HG02884 (cell line): ENCODE results near the gene CALR.
"Not testable (repeated sequence)": the region's sequence is repeated elsewhere in the genome, so short reads cannot be mapped to it uniquely, and the experiment has no call there.

Experiments used
- ATAC-seq: cut with Tn5 transposase; IDR thresholded peaks from one replicate; pipeline ENCODE4 v1.9.1; 2021; ENCODE audit warnings: mild to moderate bottlenecking, moderate library complexity; ENCODE audit not compliant: unreplicated experiment

CALR gene

DNA sequence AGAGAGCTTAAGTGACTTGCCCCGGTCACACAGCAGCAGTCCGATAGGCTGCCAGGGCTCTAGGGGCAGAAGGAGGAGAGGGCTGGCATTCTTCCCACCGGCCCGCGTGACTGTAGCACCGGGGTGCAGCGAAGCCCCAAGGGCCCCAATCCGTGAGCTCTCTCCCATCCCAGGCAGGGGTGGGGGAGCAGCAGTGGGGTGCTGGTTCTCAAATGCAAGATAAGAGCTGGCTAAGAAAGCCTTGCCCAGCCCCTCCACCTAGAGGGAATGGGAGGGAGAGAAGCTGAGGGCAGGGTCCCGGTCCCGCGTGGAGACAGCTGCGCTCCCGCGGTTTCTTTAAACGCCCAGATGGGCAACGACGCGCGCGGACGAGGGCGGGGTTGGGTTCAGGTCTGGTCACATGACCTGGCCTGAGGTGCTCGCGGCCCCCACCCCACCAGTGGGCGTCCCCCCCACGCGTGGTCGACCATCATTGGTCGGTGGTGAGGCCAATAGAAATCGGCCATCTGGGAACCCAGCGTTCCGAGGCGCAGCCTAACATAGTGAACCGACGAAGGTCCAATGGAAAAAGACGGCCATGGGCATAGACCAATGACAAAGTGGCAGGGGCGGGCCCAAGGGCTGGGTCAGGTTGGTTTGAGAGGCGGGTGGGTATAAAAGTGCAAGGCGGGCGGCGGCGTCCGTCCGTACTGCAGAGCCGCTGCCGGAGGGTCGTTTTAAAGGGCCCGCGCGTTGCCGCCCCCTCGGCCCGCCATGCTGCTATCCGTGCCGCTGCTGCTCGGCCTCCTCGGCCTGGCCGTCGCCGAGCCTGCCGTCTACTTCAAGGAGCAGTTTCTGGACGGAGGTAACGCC is at the start of gene CALR:
Gene CALR, plus strand, starts transcription at position 683 of the 852 bp plus-strand sequence. Its CDS starts 71 bp downstream, at position 754.
- peak; percentile 83 for ATAC-seq

DNA sequence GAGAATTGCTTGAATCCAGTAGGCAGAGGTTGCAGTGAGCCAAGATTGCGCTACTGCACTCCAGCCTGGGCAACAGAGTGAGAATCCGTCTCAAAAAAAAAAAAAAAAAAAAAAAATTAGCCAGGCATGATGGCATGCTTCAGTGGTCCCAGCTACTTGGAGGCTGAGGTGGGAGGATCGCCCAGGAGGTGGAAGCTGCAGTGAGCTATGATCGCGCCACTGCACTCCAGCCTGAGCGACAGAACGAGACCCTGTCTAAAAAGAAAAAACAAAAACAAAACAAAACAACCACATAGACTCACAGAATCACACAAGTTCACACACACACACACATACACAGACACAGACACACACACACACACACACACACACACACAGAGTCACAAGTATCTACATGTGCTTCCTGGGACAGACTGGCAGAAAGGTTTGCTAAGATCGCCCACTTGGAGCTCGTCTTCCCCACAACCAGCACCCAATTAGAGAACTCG is 48.1 kb upstream of the CALR start:
- not testable (repeated sequence) for ATAC-seq

DNA sequence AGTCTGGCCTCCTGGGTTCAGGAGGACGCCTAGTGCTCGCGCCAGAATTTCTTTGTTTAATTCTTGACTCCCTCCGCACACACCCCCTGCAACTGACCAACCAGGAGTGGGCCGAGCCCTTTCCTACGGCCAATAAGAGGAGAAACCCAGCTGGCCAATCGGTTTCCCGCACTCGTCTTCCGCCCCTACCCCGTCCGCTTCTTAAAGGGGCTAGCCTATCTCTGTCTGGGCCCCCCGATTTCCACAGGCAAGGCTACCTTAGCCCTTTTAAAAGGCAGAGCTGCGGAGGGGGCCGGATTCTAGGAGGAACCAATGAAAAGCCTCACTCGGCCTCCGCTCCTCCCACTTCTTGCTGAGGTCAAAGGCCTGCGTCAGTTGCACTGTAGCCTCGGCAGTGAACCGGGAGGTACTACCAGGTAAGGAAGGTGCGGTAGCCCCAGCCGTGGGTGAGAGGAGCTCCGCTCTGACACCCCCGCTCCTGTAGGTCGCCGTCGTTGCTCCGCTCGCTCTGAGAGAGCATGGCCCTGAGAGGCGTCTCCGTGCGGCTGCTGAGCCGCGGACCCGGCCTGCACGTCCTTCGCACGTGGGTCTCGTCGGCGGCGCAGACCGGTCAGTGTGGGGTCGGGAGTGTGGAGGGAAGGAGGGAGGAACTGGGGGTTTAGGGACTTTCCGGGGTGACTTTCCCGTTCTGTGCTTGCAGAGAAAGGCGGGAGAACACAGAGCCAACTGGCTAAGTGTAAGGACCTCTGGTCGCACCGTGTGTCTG is 47.4 kb upstream of the CALR start, which contains the start of gene GCDH:
Gene GCDH, plus strand, starts transcription at position 374 of the 766 bp plus-strand sequence. Its CDS starts 145 bp downstream, at position 519.
- peak; percentile 97 for ATAC-seq

DNA sequence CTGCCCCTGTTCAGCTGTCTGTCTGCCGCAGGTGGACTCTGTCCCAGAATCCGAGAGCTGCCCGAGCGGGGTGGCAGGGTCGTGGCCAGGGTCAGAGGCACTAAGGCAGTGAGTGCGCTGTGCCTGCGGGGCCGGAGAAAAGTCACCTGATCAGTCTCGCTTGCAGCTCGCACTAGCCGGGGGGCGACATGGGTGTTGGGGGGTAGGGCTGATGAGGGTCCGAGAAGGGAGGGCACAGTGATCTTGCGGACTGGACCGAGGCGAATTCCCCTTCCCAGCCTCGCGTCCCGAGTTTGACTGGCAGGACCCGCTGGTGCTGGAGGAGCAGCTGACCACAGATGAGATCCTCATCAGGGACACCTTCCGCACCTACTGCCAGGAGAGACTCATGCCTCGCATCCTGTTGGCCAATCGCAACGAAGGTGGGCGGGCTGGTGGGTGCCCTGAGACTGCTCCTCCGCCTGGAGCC is 46.8 kb upstream of the CALR start:
- ATAC-seq = no peak

DNA sequence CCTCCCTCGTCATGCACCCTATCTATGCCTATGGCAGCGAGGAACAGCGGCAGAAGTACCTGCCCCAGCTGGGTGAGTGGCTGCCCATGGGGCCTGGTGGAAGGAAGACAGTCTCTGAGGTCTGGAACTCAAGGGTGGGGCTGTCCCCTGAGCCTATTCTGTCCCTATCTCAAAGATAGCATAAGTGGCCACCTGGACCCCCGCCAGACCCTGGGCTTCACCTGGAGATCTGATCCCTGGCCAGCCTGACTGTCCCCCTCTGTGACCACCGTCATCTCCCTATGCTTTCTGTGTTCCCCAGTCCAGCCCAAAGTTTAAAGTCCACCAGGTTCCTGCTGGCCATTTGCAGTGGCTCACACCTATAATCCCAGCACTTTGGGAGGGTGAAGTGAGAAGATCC is 44.8 kb upstream of the CALR start:
- ATAC-seq = no peak

DNA sequence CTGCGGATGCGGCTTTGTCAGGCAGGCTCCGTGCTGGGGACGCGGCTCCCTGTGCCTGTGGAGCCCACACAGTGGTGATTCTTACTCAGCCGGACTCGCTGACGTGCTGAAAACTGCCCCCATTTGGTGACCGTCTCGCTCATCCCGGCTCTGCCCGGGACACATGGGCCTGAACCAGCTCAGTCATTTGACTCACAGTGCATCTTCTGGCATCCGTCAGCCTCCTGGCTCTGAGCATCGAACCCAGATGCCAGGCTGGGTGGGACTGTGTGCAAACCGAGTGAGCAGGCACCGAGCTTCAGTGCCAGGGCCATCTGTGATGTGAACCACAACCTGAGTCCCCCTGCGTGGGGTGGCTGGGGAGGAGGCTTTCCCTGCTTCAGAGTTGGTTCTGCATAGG is 41.9 kb upstream of the CALR start:
- ATAC-seq = no peak

DNA sequence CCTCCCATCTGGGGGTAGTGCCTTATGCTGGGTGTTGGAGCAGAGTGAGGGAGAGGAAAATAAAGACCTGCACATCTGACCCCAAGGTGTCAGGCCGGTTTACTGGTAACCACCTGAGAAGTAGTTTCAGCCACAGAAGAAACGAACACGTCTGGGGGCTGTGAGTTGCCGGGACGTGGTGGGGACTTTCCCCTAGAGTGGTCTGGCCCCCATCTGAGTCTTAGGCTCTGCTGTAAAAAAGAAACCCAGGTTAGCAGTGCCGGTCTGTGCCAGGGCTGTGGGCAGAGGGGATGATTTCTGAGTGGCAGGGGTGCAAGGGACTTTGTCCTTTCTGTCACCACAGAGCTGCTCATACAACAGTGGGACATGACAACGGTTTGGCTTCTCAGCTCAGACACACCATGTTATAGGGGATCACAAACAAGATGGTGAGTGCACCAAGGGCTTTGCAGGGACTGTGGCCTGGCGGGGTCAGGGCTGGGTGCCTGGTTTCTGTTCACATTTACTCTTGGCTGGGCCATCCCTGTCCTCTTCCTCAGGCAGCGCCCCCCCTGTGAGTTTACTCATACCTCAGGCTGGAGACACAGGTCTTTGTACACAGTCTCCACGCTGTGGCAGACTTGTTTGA is 38.4 kb upstream of the CALR start:
- no peak for ATAC-seq

DNA sequence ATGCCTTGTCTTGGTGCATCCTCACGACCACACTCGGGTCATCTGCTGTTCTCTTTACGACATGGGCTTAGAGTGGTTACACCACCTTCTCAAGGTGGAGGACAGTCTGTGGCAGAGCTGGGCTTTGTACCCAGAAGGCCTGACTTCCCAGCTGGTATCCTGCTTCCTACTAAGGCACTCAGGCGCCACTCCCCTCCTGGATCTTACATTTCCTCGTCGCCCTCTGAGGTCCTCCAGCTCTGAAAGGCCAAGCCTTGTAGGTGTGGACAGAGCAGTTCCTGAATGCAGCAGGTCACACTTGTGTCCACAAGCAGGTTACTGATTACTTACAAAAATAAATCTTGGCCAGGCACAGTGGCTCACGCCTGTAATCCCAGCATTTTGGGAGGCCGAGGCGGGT is 31.2 kb upstream of the CALR start:
- ATAC-seq = no peak

DNA sequence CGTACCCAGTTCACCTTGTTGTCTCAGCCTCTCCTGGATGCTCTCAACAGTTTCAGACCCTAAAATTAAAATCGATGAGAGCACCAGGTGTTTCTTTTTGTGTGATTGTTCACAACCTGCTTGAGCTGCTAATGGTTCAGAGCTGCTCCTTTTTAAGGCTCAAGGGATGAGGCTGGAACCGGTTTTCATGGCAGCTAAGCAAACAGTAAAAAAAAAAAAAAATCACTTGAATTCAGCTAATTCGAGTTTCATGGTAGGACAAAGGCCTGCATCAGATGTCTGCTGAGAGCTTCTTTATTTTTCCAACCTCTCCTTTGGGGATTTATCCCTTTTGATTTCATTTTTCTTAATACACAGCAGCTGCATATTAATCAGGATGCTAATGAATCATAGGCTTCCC is 25.8 kb upstream of the CALR start:
- ATAC-seq = no peak

DNA sequence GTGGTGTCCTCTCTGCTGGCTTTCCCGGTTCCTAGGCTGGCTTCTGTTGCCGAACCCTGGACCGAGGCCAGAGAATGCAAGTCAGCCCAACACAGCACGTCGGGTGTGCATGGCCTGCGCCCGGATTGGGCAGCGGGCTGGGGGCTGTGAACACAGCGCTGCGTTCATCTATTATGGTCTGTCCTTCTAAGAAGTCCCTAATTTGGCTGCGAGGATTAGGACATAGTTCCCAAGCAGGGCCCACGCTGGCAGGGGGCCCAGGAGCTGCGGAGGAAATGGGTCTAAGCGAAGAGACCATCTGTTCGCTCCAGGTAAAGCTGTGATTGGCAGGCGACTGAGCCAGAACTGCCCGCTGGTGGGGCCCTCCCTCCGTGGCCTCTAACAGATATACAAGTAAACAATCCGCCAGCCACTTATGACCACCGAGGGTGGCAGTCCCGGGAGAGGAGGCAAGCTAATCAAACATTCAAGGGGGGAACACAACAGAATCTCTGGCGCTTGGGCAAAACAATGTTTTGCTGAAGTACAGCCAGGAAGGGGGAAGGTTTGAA is 25.3 kb upstream of the CALR start:
- no peak for ATAC-seq

DNA sequence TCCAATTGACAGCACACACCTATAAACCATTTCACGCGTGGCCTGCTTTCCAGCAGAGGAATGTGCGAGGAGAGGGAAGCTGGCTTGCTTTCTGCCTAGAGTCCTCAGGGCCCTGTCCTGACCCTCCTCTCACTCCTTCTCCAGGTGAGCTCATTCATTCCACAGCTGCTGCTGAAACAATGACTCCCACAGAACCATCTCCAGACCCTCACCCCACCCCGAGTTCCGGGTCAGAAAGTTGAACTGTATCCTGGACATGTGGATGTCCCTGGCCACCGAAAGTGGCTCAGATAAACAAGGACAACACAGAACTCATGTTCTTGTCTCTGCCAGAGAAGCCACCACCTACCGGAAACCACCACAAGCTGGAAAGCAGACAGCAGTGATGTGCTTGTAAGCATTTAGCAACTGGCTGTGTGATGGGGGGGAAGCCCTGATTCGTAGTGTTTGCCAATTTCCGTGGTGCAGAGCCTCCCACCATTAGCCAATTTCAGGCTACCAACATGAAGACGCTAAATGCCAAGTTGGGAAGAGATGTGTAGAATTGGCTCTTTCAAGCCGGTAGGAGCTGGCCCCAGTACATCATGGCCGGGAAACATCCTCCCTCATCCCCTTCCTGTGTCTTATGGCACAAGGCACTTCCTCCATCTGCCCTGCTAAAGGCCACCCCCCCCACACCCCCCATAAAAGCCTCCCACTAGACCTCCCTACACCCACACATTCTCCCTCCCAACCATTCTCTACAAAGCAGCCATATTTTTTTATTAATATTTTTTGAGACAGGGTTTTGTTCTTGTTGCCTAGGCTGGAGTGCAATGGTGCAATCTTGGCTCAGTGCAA is 24.3 kb upstream of the CALR start:
- no peak for ATAC-seq

DNA sequence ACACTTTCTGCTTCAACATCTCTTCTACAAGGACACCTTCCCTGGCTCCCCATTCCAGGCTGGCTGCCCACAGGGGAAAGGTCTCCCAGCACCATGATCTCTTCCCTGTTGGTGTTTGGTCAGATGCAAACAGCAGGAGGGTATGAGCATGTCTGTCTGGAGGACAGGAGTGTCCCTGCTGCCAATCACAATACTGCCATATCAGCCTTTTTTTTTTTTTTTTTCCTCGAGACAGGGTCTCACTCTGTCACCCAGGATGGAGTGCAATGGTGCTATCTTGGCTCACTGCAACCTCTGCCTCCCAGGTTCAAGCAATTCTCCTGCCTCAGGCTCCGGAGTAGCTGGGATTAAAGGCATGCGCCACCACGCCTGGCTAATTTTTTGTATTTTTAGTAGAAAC is 22.5 kb upstream of the CALR start:
- ATAC-seq = not testable (repeated sequence)

DNA sequence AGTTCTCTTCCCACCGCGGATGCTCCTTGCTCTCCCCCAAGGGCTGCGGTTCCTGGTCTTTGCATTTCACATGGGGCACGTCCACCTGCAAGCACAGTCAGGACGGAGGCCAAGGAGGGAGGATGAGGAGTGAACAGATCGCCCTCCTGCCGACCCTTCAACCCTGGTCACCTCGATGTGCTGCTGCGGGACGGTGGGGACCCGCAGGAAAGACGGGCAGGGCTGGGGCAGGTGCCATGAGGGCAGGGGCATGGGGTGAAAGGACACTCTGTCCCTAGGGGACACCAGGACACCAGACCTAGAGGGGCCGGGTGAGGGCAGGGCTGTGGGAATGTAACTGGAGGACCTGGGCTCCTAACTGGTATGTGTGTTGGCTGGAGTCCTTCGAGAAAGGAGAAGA is 20.2 kb upstream of the CALR start:
- no peak for ATAC-seq

DNA sequence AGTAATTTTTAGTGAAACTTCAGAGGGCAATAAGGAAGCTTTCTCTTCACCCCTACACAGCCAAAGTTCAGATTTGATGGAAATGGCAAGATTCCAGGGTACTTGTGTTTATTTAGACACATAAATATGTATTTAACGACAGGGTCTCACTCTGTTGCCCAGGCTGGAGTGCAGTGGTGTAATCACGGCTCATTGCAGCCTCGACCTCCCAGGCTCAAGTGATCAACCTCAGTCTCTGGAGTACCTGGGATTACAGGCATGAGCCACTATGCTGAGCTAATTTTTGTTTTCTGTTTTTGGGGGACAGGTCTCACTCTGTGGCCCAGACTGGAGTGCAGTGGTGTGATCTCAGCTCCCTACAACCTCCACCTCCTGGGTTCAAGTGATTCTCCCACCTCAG is 17.4 kb upstream of the CALR start:
- ATAC-seq = no peak

DNA sequence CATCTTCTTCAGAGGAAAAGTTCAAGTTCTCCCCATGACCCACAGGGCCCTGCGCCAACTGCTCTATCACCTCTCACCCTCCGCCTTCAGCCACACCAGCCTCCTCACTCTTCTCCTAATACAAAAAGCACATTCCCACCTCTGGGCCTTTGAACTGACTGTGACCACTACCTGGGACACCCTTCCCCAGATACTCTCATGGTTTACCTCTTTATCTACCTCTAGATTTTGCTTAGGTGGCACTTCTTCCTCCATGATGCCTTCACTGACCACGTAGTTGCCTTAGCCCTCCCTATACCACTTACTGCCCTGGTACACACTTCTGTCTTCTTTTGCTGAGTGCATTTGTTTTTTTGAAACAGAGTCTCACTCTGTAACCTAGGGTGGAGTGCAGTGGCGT is 15.4 kb upstream of the CALR start:
- no peak for ATAC-seq

DNA sequence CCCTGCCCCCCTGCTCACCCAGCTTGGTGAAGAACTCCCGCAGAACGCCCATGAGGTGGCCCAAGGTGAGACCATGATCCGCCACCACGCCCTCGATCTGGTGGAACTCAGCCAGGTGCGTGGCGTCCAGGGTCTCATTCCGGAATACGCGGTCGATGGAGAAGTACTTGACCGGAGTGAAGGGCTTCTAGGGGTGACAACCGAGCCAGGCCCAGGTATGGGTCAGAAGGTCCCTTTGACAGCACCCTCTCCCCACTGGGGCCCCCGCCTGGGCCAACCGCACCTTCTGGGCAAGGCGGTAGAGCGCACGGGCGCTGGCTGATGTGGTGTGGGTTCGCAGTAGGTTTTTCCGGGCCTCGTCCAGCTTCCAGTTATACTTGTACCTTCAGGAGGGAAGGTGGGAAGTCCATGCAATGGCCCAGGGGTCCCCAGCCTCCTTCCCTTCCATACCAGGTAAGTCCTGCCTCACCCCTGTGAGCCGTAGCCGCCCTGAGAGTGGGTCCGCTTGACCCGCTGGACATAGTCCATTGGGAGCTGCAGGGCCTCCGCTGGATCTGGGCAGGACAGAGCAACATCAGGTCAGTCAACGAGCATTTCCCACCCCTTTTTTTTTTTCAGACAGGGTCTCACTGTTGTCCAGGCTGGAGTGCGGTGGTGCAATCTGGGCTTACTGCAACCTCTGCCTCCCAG is 13.6 kb upstream of the CALR start:
- ATAC-seq = no peak

DNA sequence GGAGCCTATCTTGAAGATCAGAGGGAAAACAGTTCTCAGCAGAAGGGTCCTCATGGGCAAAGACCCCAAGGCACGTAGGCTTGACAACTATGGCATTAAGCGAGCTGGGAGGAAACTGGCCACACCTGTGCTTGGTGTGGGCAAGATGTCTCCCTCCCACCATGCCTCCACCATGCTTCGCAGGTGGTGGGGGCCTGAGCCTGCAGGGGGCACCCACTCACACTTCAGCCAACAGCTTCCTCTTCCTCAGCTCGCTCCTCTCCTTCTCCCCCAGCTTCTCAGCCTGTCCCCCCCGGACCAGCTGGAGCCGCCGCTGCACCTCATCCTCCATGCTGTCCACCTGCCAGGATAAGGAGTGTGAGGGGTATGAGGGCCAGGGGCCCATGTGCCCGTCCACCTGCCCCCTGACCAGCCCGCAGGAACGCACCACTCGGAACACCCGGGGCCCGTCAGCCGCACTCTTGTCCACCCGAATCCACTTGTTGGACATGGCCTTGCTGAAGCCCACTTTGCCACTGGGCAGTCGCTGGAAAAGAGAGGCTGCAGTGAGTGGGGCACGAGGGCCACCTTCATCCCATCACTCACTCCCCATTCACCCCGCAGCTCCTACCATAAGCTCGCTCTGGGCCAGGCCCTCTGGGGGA is 8.3 kb upstream of the CALR start:
- no peak for ATAC-seq

DNA sequence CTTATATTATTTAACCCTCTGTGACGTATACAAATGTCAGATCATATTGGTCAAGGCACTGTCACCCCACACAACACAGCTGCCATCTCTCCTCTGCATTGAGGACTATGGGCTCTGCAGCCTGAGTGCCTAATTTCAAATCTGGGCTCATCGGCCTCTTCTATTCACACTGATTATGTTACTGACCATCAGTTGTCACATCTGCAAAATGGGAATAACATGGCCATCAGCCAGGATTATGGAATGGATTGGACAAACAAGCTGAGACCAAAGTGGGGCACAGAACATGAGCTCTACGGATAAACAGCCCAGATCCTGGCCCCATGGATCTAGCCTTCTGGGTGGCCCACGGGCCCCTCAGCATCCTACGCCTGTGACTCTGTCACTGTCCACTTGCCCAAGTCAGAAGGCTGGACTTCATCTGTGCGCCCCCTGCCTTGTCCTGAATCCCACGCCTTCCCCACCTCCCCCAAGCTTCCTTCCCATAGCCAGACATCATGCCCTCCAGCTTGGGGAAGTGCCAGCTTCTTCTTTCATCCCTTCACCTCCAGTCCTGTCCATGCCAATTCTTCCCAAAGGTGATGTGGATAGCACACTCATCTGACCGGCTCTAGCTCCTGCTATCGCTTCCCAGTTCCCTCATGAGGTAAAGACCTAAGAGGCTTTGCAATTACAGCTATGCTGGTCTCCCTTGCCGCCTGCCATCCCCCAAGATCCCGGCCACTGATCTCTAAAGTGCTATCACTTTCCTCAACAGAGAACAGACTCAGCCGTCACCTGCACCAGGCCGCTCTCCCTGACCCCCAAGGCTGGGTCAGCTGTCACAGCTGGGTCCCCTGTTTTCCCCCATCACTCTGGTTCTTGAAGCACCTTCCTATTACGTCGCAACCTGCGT is 5.8 kb upstream of the CALR start:
- ATAC-seq = no peak
